Fibroblast of upper back skin (primary cell): ENCODE measurements around the gene LRRC28.

Source experiments
- DNase-seq: peaks from one replicate; pipeline ENCODE4 v3.0.0-alpha.2; 2013

LRRC28 gene

DNA sequence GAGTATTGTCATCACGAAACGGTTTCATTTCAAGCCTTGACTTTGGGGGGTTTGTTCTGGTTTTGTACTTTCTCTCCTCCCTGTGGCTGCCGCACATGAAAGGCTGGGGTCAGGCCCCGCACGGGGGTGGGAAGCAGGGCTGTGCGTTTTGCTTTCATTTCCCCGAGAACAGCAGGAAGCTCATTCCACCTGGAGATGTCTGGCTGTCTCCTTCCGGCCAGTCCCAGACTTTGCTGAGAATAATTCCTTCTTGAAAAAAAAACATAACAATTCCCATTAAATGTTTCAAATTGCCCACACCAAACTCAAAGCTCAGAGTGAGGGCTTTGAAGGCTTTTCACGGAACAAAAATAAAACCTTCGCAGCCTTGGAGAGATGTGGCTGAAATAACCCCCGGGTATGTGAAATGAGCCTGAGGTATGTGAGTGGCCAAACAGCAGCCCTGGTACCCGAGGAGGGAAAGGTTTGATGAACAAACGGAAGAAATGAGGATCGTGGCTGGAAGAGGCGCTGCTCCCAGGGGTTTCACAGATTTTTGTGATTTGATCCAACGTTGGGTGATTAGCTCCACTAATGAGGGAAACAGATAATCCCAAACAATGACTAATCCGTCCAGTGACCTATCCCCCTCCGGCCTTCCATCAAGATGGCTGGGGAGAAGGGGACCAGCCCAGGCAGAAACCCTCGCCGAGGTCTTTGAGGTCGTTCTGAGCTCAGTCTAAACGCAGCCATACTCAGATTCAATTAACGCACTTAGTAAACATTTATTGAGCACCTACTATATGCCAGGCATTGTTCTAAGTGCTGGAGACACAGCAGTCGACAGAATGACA is 187.6 kb downstream of the LRRC28 start:
- peak; percentile 38 for DNase-seq

DNA sequence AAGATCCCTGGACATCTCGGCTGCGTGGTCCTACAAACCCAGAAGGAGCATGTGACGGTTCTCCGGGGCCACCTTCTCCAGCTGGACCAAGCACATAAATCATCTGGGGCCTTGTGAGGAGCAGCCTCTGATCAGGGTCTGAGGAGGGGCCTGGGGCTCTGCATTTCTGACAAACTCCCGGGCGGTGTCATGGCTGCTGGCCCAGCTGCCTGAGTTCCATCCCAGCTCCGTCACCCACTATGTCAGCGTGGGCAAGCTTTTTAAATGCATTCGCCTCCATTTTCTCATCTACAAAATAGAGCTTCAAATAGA is 188.2 kb downstream of the LRRC28 start:
- no peak for DNase-seq

DNA sequence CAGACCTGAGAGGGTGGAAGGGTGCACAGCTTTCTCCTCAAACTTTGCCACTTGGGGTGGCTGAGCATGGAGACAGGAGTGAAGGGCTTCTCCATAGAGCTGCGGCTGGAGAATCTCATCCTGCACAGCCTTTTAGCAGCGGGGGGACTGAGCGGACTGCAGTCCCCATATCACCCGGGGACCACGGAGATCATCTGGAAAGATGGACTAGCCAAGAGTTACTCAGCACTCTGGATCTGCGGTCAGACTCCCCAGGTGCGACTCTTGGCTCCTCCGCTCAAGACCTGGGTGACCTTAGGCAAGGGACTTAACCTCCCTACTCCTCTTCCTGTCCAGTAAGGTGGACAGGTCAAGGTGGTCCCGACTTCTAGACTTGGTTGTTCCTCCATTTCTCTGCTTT is 188.7 kb downstream of the LRRC28 start:
- DNase-seq = no peak
